Mucosa of descending colon (tissue), 3 donors: ENCODE data around the gene ACAN. TPM values are rescaled to one million over a fixed set of nuclear protein-coding genes. Genes with fewer than 3 reads are reported as not detected.

Experiments
- ATAC-seq: fragments of 200-7000 bp; cut with Tn5 transposase; one replicate; pipeline ENCODE4 v1.9.1; 2020; ENCODE audit warnings: mild to moderate bottlenecking, moderate library complexity
- DNase-seq, 3 donors: peaks; one replicate each; pipeline ENCODE4 v3.0.0-alpha.2; 2020
- H3K36me3 ChIP-seq: fragments of 200-600 bp; one replicate; pipeline ENCODE4 v1.8.0; 2021; ENCODE audit warnings: low read depth, mild to moderate bottlenecking
- H3K4me1 ChIP-seq: fragments of 200-600 bp; one replicate; pipeline ENCODE4 v1.8.0; 2021; ENCODE audit warnings: low read depth, mild to moderate bottlenecking
- H3K4me3 ChIP-seq: fragments of 200-600 bp; one replicate; pipeline ENCODE4 v1.8.0; 2021; ENCODE audit warnings: mild to moderate bottlenecking
- H3K9me3 ChIP-seq: fragments of 200-600 bp; one replicate; pipeline ENCODE4 v1.8.0; 2021; ENCODE audit warnings: mild to moderate bottlenecking
- intact Hi-C, 2 donors: fragments of 100-400 bp; cut with DNase I in 1 of 2; cut with micrococcal nuclease in 1 of 2; formaldehyde crosslinking; loops; one replicate each; pipeline versions ENCODE4 v1.11.0 to v1.11.1; 2022; cut with DNase I, micrococcal nuclease
- total RNA-seq, 3 donors: library from RNA; stranded (reverse); fragmentation: NEBNext Ultra II Directional in 2 of 3; extraction: Animal tissue kit (Norgen Biotek cat#: 25700) in 2 of 3; gene quantifications; one replicate each; pipeline versions ENCODE4 v1.2.1 to v1.2.4, GENCODE V29; 2021 to 2023
- TF ChIP-seq, protein P1 (sequence below): fragments of 200-600 bp; IDR thresholded peaks from one replicate; pipeline ENCODE4 v1.8.0; 2022; ENCODE audit warnings: antibody characterized with exemption, mild to moderate bottlenecking
- donor health status: DM: no; HTN: no; CAD: no; lungs with moderate emphysema.
- donor health status: DM: no; HTN: no; CAD: no.
- donor health status: DM: no; HTN: yes; CAD: no.

The ACAN gene
- total RNA-seq, 3 donors from 2014 or later: 0.09 to 1.3 (median 0.23) TPM

DNA sequence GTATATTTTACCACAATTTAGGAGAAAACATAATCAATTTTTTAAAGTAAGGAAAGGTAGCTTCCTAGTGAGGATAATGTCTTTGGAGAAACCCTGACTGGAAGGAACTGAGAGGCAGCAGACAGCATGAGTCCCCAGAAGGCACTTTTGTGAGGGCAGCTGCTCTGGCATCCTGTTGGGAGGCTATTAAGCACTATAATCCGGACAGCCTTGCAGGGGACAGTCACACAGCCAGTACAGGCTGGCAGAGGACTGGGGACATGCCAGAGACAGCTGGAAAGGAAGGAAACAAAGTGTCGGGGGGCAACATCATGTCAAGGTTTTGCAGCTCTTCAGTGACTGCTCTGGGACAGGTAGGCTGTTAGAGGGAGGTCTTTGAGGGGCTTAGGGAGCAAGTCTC, 15.7 kb downstream of the ACAN start:
- ATAC-seq (no peak), DNase-seq (no peak)
- no peaks in the 10 kb centered on the region for H3K4me1 ChIP-seq
- H3K4me3 ChIP-seq: no peak overlapping the region
- no peaks in the 10 kb centered on the region for H3K9me3 ChIP-seq
- intact Hi-C loops: no loop called here
- TF ChIP-seq, protein P1, sequence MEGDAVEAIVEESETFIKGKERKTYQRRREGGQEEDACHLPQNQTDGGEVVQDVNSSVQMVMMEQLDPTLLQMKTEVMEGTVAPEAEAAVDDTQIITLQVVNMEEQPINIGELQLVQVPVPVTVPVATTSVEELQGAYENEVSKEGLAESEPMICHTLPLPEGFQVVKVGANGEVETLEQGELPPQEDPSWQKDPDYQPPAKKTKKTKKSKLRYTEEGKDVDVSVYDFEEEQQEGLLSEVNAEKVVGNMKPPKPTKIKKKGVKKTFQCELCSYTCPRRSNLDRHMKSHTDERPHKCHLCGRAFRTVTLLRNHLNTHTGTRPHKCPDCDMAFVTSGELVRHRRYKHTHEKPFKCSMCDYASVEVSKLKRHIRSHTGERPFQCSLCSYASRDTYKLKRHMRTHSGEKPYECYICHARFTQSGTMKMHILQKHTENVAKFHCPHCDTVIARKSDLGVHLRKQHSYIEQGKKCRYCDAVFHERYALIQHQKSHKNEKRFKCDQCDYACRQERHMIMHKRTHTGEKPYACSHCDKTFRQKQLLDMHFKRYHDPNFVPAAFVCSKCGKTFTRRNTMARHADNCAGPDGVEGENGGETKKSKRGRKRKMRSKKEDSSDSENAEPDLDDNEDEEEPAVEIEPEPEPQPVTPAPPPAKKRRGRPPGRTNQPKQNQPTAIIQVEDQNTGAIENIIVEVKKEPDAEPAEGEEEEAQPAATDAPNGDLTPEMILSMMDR: no peak
- no peaks in the 10 kb centered on the region for H3K36me3 ChIP-seq

DNA sequence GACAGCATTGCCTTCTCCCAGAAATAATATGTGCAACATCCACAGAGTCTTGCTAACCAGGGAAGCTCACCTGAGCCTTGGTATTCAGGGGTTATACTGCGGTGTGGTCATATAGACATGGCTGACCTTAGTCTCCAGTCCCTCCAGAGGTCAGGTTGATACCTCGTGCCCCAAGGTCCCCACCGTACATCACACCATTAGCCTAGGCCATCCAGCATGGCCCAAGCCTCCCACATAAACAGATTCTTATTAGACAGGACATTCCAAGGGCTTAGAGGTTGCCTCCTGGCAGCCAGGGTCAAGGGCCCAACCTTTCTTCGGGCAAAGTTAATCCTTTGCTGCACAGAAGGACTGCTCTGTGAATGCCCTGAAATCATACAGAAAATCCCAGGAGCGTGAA, 18.8 kb downstream of the ACAN start:
- intact Hi-C loops: no loop called here
- DNase-seq: no peak
- Histone ChIP-seq H3K36me3 (no peaks in the 10 kb centered on the region), H3K4me3 (no peak overlapping the region), H3K9me3 (no peaks in the 10 kb centered on the region), H3K4me1 (no peaks in the 10 kb centered on the region)
- ATAC-seq: no peak
- TF ChIP-seq, protein P1: no peak

DNA sequence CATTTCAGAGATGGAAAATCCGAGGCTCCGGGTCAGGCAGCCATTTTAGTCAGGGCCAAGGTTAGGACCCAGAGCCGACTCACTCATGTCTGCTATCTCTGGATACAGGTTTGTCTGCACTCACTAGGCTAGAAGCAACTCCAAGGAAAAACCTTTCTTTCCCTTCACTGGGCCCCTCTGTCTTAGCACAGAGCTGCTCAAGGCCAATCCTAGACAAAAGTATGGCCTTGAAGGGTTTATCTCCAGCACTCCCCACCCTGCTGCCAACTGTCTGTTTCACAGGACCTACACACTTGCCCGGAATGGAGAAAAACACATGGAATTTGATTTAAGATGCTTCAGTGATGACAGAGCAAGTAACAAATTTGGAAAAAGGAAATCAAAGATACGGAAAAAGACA, 25.6 kb downstream of the ACAN start:
- Histone ChIP-seq H3K4me1 (no peaks in the 10 kb centered on the region), H3K4me3 (no peak overlapping the region), H3K36me3 (no peaks in the 10 kb centered on the region), H3K9me3 (no peaks in the 10 kb centered on the region)
- no peak for ATAC-seq
- TF ChIP-seq, protein P1: no peak
- intact Hi-C loops: no loop called here
- no peak for DNase-seq

DNA sequence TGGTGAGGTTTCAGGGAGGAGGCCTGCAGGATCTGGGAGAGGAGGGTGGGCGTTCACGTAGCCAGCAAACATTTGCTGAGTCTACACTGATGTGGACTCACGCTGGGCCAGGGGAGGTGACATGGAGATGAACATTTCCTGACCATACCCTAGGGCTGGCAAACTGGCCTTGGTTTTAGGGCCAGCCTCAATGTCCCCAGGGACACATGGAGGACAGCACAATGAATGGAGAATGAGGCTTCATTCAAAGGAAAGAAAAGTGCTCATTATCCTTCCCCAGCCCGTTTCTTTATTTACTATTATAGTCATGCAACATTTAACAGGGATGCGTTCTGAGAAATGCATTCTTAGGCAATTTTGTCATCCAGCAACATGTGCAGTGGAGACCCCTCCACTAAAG, 26.8 kb downstream of the ACAN start:
- Histone ChIP-seq H3K4me3 (no peak overlapping the region), H3K9me3 (no peaks in the 10 kb centered on the region), H3K4me1 (no peaks in the 10 kb centered on the region), H3K36me3 (no peaks in the 10 kb centered on the region)
- ATAC-seq (no peak), DNase-seq (no peak)
- intact Hi-C loops: loop anchor here in 1 of 2 donors (10.0 kb wide), 1 partner anchor 175 kb away; no protein-coding TSS in a partner anchor
- TF ChIP-seq, protein P1: no peak

DNA sequence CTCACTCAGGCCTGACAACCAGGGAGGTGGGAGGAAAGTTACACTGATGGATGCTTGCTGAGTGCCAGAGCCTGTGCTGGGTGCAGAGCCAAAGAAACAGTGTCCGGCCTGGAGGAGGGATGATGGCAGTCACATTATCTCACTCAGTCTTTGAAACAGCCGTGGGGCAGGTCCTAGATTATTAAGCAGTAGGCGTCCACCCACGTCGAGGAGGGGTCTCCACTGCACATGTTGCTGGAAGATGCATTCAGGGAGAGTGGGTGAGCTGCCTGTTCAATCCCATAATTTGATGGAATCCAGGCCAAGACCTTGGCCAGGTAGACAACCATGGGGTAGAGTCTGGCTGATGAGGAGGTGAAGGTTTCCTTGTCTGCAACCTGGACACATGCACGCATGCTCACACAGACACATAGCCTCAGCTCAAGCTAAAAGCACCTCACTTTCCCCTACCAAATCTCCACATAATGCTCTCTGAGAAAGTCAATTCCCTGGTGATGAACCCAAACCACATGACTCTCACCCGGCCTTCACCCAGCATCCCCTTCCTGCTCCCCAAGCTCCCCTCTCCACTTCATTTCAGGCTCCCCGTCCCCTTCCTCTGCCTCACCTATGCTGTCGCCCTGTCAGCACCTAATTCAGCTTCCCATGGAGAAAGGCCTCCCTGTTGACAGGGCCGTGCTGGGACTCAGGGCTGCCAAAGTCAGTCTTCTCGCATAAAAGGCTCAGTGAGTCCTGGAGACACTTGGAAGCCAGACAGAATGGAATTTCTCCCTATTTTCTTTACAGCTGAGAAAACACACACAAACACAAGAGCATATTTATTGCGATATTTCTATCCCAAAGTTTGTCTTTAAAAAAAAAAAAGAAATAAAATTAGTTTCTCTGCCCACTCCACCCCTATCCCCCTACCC, 29.8 kb downstream of the ACAN start:
- no peaks in the 10 kb centered on the region for H3K36me3 ChIP-seq
- ATAC-seq: no peak
- H3K4me1 ChIP-seq: no peaks in the 10 kb centered on the region
- intact Hi-C loops: loop anchor here in 1 of 2 donors (10.0 kb wide), 1 partner anchor 178 kb away; no protein-coding TSS in a partner anchor
- DNase-seq: no peak
- TF ChIP-seq, protein P1: no peak
- H3K9me3 ChIP-seq: no peaks in the 10 kb centered on the region
- H3K4me3 ChIP-seq: no peak overlapping the region
